HepG2 (cell line): ENCODE measurements around the gene ADGRB2. TPM values are rescaled to one million over a fixed set of nuclear protein-coding genes. Genes with fewer than 3 reads are reported as not detected.

Experiments used
- ARNTL ChIP-seq: sonication (generic); formaldehyde crosslinking; IDR thresholded peaks from 2 replicates; pipeline ENCODE4 v1.4.0; 2020; ENCODE audit warnings: mild to moderate bottlenecking, missing genetic modification reagents
- FOXM1 ChIP-seq: sonication (generic); formaldehyde crosslinking; IDR thresholded peaks from 2 replicates; pipeline ENCODE4 v1.5.0; 2020; ENCODE audit warnings: missing genetic modification reagents
- IKZF4 ChIP-seq: sonication (generic); formaldehyde crosslinking; IDR thresholded peaks from 2 replicates; pipeline ENCODE4 v1.5.1; 2020; ENCODE audit warnings: borderline replicate concordance, mild to moderate bottlenecking, low read depth, missing genetic modification reagents; ENCODE audit errors: not compliant biosample characterization
- SOX13 ChIP-seq, 3 experiments: fragments of 450-650 bp in 1 of 3; sonication (generic) in 1 of 3; formaldehyde crosslinking in 1 of 3; IDR thresholded peaks in 2 of 3; conservative IDR thresholded peaks in 1 of 3; 2 replicates each; pipeline versions ENCODE4 v1.5.0 to v1.6.1; 2016 to 2020; ENCODE audit warnings: antibody characterized with exemption in 1 of 3, mild to moderate bottlenecking in 1 of 3, missing compliant biosample characterization in 1 of 3, missing genetic modification reagents in 1 of 3, moderate library complexity in 1 of 3
- SRSF4 ChIP-seq: fragments of 200-400 bp; formaldehyde crosslinking; IDR thresholded peaks from one replicate; pipeline ENCODE4 v1.6.1; 2018; ENCODE audit warnings: mild to moderate bottlenecking, low read depth, low read length, moderate library complexity; ENCODE audit not compliant: poor library complexity, severe bottlenecking
- STAT6 ChIP-seq: sonication (generic); formaldehyde crosslinking; IDR thresholded peaks from 2 replicates; pipeline ENCODE4 v1.4.0; 2020; ENCODE audit warnings: missing genetic modification reagents, mild to moderate bottlenecking, borderline replicate concordance
- TAF1 ChIP-seq: sonication (generic); formaldehyde crosslinking; IDR thresholded peaks from 2 replicates; pipeline ENCODE4 v1.4.0; 2020; ENCODE audit warnings: missing genetic modification reagents
- ZNF367 ChIP-seq: sonication (generic); formaldehyde crosslinking; IDR thresholded peaks from 2 replicates; pipeline ENCODE4 v1.4.0; 2020; ENCODE audit warnings: missing genetic modification reagents, borderline replicate concordance
- ZNF800 ChIP-seq: sonication (generic); formaldehyde crosslinking; IDR thresholded peaks from 2 replicates; pipeline ENCODE4 v1.4.0; 2020; ENCODE audit warnings: missing genetic modification reagents
- ZSCAN22 ChIP-seq: sonication (generic); formaldehyde crosslinking; IDR thresholded peaks from 2 replicates; pipeline ENCODE4 v1.4.0; 2020; ENCODE audit warnings: mild to moderate bottlenecking, missing genetic modification reagents
- ZSCAN25 ChIP-seq: sonication (generic); formaldehyde crosslinking; IDR thresholded peaks from 2 replicates; pipeline ENCODE4 v1.8.0; 2022; ENCODE audit warnings: mild to moderate bottlenecking, missing genetic modification reagents
- polyA plus RNA-seq, 8 experiments: library from polyadenylated mRNA; depleted of rRNA in 3 of 8; stranded (reverse) in 7 of 8; unstranded in 1 of 8; fragments of >200 nt; fragmentation: Illumina TruSeq in 4 of 8; extraction: Trizol in 4 of 8; gene quantifications; 2 replicates each; pipeline versions ENCODE4 v1.2.1 to v1.2.3, GENCODE V29; 2011 to 2016; ENCODE audit warnings: low read depth in 4 of 8, missing spikeins in 1 of 8, mixed read lengths in 1 of 8; ENCODE audit not compliant: insufficient read depth in 1 of 8
- total RNA-seq, 5 experiments: library from RNA; depleted of rRNA; stranded (reverse); fragments of >200 nt; fragmentation: Illumina TruSeq; extraction: Trizol; gene quantifications; 2 replicates each; pipeline ENCODE4 v1.2.3, GENCODE V29; 2016; ENCODE audit warnings: low read depth in 1 of 5
- TF ChIP-seq, protein P1 (sequence below): sonication (generic); formaldehyde crosslinking; conservative IDR thresholded peaks from 2 replicates; pipeline ENCODE4 v1.4.0; 2020; ENCODE audit warnings: missing genetic modification reagents
- TF ChIP-seq, protein P2 (sequence below): sonication (generic); formaldehyde crosslinking; IDR thresholded peaks from 2 replicates; pipeline ENCODE4 v1.5.0; 2020; ENCODE audit warnings: mild to moderate bottlenecking, missing genetic modification reagents, borderline replicate concordance
- TF ChIP-seq, protein P3 (sequence below): sonication (generic); formaldehyde crosslinking; IDR thresholded peaks from 2 replicates; pipeline ENCODE4 v1.9.0; 2021; ENCODE audit warnings: missing genetic modification reagents, mild to moderate bottlenecking, borderline replicate concordance

ADGRB2 gene
- total and polyA plus RNA-seq, 2 of the 13 experiments (the other 11 are each of a cell fraction or from before 2014, with no cell fraction given): 0.03 to 0.09 TPM

DNA sequence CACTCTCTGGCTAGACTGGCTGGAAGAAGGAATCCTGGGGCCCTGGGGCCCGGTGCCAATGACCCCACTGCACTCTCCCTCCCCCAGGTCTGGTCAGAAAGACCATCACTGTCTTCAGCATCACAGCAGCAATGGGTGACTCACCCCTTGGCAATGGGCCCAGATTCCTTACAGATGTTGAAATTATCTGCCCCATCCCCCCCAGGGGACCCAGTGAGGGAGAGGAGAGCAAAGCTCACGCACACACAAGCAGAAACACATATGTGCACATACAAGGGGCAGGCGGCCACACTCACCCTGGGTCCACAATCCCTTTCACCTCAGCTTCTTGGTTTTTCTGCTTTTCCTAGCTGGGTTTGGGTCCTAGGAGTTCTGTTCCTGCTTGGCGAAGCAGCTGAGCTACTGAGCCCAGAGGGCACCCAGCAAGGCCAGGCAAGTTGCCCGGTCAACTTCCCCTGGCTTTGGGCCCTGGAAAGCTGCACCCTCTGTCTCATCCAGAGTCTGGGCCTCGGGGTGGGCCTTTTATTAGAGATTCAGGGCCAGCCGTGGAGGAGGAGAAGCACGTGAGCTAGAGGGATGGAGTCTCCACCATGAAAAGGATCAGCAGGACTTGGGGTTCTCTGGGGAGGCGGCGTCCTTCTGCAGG lies 62.9 kb downstream of the ADGRB2 start (continued):
- TF ChIP-seq, protein P1, sequence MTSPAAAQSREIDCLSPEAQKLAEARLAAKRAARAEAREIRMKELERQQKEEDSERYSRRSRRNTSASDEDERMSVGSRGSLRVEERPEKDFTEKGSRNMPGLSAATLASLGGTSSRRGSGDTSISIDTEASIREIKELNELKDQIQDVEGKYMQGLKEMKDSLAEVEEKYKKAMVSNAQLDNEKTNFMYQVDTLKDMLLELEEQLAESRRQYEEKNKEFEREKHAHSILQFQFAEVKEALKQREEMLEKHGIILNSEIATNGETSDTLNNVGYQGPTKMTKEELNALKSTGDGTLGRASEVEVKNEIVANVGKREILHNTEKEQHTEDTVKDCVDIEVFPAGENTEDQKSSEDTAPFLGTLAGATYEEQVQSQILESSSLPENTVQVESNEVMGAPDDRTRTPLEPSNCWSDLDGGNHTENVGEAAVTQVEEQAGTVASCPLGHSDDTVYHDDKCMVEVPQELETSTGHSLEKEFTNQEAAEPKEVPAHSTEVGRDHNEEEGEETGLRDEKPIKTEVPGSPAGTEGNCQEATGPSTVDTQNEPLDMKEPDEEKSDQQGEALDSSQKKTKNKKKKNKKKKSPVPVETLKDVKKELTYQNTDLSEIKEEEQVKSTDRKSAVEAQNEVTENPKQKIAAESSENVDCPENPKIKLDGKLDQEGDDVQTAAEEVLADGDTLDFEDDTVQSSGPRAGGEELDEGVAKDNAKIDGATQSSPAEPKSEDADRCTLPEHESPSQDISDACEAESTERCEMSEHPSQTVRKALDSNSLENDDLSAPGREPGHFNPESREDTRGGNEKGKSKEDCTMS (CRISPR knock-in tag): no peak
- TF ChIP-seq ARNTL (CRISPR knock-in tag) (peak; percentile 63), STAT6 (CRISPR knock-in tag) (no peak), SRSF4 (no peak), TAF1 (CRISPR knock-in tag) (peak; percentile 24; the same call in 1 of the 2 replicates), FOXM1 (CRISPR knock-in tag) (no peak), SOX13 (IDR thresholded peaks at IDR 0.05) (peak; percentile 23; the same call in 1 of the 2 replicates), SOX13 (CRISPR knock-in tag; conservative IDR thresholded peaks at IDR 0.05 in 1 of 2, IDR thresholded peaks at IDR 0.05 in 1 of 2) (peak in 1 of 2 experiments; percentile 79; a peak in 2 of 4 replicates), ZNF800 (CRISPR knock-in tag) (no peak), ZSCAN22 (CRISPR knock-in tag) (no peak), ZSCAN25 (CRISPR knock-in tag) (peak; percentile 51; the same call in 1 of the 2 replicates), IKZF4 (CRISPR knock-in tag) (no peak), ZNF367 (CRISPR knock-in tag) (no peak)
- TF ChIP-seq, protein P2, sequence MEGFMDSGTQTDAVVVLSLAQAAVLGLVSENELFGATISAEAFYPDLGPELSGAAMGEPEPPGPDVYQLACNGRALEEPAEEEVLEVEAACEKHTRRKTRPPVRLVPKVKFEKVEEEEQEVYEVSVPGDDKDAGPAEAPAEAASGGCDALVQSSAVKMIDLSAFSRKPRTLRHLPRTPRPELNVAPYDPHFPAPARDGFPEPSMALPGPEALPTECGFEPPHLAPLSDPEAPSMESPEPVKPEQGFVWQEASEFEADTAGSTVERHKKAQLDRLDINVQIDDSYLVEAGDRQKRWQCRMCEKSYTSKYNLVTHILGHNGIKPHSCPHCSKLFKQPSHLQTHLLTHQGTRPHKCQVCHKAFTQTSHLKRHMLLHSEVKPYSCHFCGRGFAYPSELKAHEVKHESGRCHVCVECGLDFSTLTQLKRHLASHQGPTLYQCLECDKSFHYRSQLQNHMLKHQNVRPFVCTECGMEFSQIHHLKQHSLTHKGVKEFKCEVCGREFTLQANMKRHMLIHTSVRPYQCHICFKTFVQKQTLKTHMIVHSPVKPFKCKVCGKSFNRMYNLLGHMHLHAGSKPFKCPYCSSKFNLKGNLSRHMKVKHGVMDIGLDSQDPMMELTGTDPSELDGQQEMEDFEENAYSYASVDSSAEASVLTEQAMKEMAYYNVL (CRISPR knock-in tag): no peak
- TF ChIP-seq, protein P3, sequence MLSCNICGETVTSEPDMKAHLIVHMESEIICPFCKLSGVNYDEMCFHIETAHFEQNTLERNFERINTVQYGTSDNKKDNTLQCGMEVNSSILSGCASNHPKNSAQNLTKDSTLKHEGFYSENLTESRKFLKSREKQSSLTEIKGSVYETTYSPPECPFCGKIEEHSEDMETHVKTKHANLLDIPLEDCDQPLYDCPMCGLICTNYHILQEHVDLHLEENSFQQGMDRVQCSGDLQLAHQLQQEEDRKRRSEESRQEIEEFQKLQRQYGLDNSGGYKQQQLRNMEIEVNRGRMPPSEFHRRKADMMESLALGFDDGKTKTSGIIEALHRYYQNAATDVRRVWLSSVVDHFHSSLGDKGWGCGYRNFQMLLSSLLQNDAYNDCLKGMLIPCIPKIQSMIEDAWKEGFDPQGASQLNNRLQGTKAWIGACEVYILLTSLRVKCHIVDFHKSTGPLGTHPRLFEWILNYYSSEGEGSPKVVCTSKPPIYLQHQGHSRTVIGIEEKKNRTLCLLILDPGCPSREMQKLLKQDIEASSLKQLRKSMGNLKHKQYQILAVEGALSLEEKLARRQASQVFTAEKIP: no peak
